ENCODE measurements around the gene POTEI.
"Not testable (repeated sequence)": the region's sequence is repeated elsewhere in the genome, so short reads cannot be mapped to it uniquely, and the experiment has no call there.

GRCh38 chr2:130543785-130544528 is 34.8 kb upstream of the POTEI start:
- TF ChIP-seq PKNOX1 (IDR thresholded peaks at IDR 0.05); LEF1 (IDR thresholded peaks at IDR 0.05; ENCODE audit: borderline replicate concordance); FOXK2 (IDR thresholded peaks at IDR 0.05); FOXA1 (IDR thresholded peaks at IDR 0.05); HDGF (IDR thresholded peaks at IDR 0.05; ENCODE audit: borderline replicate concordance); SP1 (IDR thresholded peaks at IDR 0.05): not testable (repeated sequence)
